GM12878 (cell line): ENCODE data around the gene EVA1A. TPM values are rescaled to one million over a fixed set of nuclear protein-coding genes. Genes with fewer than 3 reads are reported as not detected.

ENCODE experiments used
- ATAC-seq: fragments of 200-7000 bp; cut with Tn5 transposase; 3 replicates; pipeline ENCODE4 v1.9.1; 2020; ENCODE audit warnings: mild to moderate bottlenecking, moderate library complexity
- BruUV-seq: library from RNA; stranded (reverse); fragments of 400-500 nt; replicated peaks from 2 replicates; lab custom pipeline; 2021; lab: Mats Ljungman, UMichigan
- CTCF ChIA-PET: fragments of 300-600 bp; sonication (Branson Sonifier 250); formaldehyde crosslinking; extraction: SDS; loops from one replicate; lab custom pipeline; 2021; ENCODE audit warnings: inconsistent platforms; lab: Yijun Ruan, JAX
- POLR2A ChIA-PET: fragments of 350-600 bp; formaldehyde crosslinking; extraction: SDS; loops from one replicate; lab custom pipeline; 2021; ENCODE audit warnings: inconsistent platforms; lab: Charles Lee
- RAD21 ChIA-PET: fragments of 300-600 bp; sonication (Branson Sonifier 250); formaldehyde crosslinking; loops from one replicate; lab custom pipeline; 2023; ENCODE audit warnings: antibody characterized with exemption; ENCODE audit not compliant: unreplicated experiment; lab: Charles Lee
- SMC1A ChIA-PET: fragments of 300-600 bp; sonication (Branson Sonifier 250); formaldehyde crosslinking; loops from one replicate; lab custom pipeline; 2023; ENCODE audit not compliant: unreplicated experiment, uncharacterized antibody; lab: Charles Lee
- DNase-seq: peaks from one replicate; pipeline ENCODE4 v3.0.0-alpha.2; 2011; ENCODE audit warnings: low read depth, low spot score
- FAIRE-seq: peaks from 3 replicates; lab custom pipeline; 2011; peaks lifted over from hg19 to GRCh38; lab: Jason Lieb, UNC
- H2AFZ ChIP-seq: 2 replicates; pipeline ENCODE4 v1.6.0; 2011; ENCODE audit warnings: low read depth, low read length, control low read depth; ENCODE audit not compliant: control insufficient read depth
- H3K27ac ChIP-seq: 2 replicates; pipeline ENCODE4 v1.5.1; 2011; ENCODE audit warnings: control low read depth; ENCODE audit not compliant: control insufficient read depth, insufficient read depth
- H3K27me3 ChIP-seq, 2 experiments: replicated peaks in 1 of 2; 2 replicates each; pipeline versions ENCODE4 v1.6.0 to v1.6.1; 2011; ENCODE audit warnings: low read length in 1 of 2; ENCODE audit not compliant: control insufficient read depth in 2 of 2, insufficient read depth in 2 of 2
- H3K36me3 ChIP-seq, 2 experiments: 2 replicates each; pipeline ENCODE4 v1.5.1; 2011; ENCODE audit warnings: low read length in 1 of 2; ENCODE audit not compliant: control insufficient read depth in 2 of 2, insufficient read depth in 2 of 2
- H3K4me1 ChIP-seq: 2 replicates; pipeline ENCODE4 v1.6.1; 2011; ENCODE audit warnings: mild to moderate bottlenecking, low read length, moderate library complexity, mixed read lengths; ENCODE audit not compliant: control insufficient read depth, insufficient read depth
- H3K4me2 ChIP-seq: 2 replicates; pipeline ENCODE4 v1.6.0; 2011; ENCODE audit warnings: control low read depth; ENCODE audit not compliant: control insufficient read depth, insufficient read depth
- H3K4me3 ChIP-seq: fragments of 200-600 bp; sonication (generic); 2 replicates; pipeline ENCODE4 v1.5.1; 2016
- H3K79me2 ChIP-seq: 2 replicates; pipeline ENCODE4 v1.6.0; 2011; ENCODE audit warnings: low read length; ENCODE audit not compliant: control insufficient read depth, insufficient read depth
- H3K9ac ChIP-seq: 2 replicates; pipeline ENCODE4 v1.8.0; 2011; ENCODE audit warnings: low read length, control low read depth, mixed read lengths; ENCODE audit not compliant: control insufficient read depth, insufficient read depth
- H3K9me3 ChIP-seq: replicated peaks from 3 replicates; pipeline ENCODE4 v1.5.1; 2011; ENCODE audit warnings: mild to moderate bottlenecking, low read length; ENCODE audit not compliant: control insufficient read depth, insufficient read depth
- H4K20me1 ChIP-seq: 2 replicates; pipeline ENCODE4 v1.6.0; 2011; ENCODE audit not compliant: control insufficient read depth, insufficient read depth
- ATF3 ChIP-seq: IDR thresholded peaks from 2 replicates; pipeline ENCODE4 v1.6.1; 2011; ENCODE audit warnings: low read depth, mild to moderate bottlenecking, low read length, moderate library complexity, borderline replicate concordance; ENCODE audit errors: extremely low read depth
- BACH1 ChIP-seq: fragments of 450-650 bp; IDR thresholded peaks from 2 replicates; pipeline ENCODE4 v1.6.1; 2017; ENCODE audit warnings: mild to moderate bottlenecking, borderline replicate concordance
- EED ChIP-seq: sonication (generic); IDR thresholded peaks from 2 replicates; pipeline ENCODE4 v1.6.1; 2016; ENCODE audit warnings: antibody characterized with exemption, low read depth
- HDAC6 ChIP-seq: fragments of 200-600 bp; sonication (generic); IDR thresholded peaks from one replicate; pipeline ENCODE4 v1.8.0; 2017; ENCODE audit warnings: antibody characterized with exemption; ENCODE audit not compliant: unreplicated experiment
- IRF5 ChIP-seq: fragments of 450-650 bp; IDR thresholded peaks from 2 replicates; pipeline ENCODE4 v1.6.1; 2017; ENCODE audit warnings: borderline replicate concordance
- KDM1A ChIP-seq: fragments of 200-600 bp; sonication (generic); IDR thresholded peaks from 2 replicates; pipeline ENCODE4 v1.6.1; 2016; ENCODE audit warnings: borderline replicate concordance
- MEF2B ChIP-seq: fragments of 450-650 bp; IDR thresholded peaks from 2 replicates; pipeline ENCODE4 v1.6.1; 2018; ENCODE audit warnings: mild to moderate bottlenecking, moderate library complexity; ENCODE audit not compliant: partially characterized antibody, poor library complexity, severe bottlenecking
- NFYB ChIP-seq: IDR thresholded peaks from 2 replicates; pipeline ENCODE4 v1.6.1; 2011; ENCODE audit warnings: low read depth, mild to moderate bottlenecking, low read length, improper control_type of control experiment, moderate library complexity; ENCODE audit not compliant: insufficient read depth
- NR2C1 ChIP-seq: fragments of 450-650 bp; IDR thresholded peaks from 2 replicates; pipeline ENCODE4 v1.6.1; 2017; ENCODE audit warnings: antibody characterized with exemption, mild to moderate bottlenecking, moderate library complexity
- RBBP5 ChIP-seq: fragments of 200-600 bp; sonication (generic); conservative IDR thresholded peaks from 2 replicates; pipeline ENCODE4 v1.6.1; 2016
- RCOR1 ChIP-seq: conservative IDR thresholded peaks from 2 replicates; pipeline ENCODE4 v1.6.1; 2012; ENCODE audit warnings: low read depth, low read length, improper control_type of control experiment
- STAT1 ChIP-seq: fragments of 450-650 bp; conservative IDR thresholded peaks from 2 replicates; pipeline ENCODE4 v1.6.1; 2014; ENCODE audit warnings: antibody characterized with exemption, mild to moderate bottlenecking
- STAT3 ChIP-seq: IDR thresholded peaks from 2 replicates; pipeline ENCODE4 v1.6.1; 2011; ENCODE audit warnings: low read depth, low read length, improper control_type of control experiment
- TARDBP ChIP-seq: IDR thresholded peaks from 2 replicates; pipeline ENCODE4 v1.6.1; 2016; ENCODE audit warnings: borderline replicate concordance
- YBX1 ChIP-seq: fragments of 450-650 bp; IDR thresholded peaks from 2 replicates; pipeline ENCODE4 v1.6.1; 2016; ENCODE audit warnings: antibody characterized with exemption
- ZBTB4 ChIP-seq: fragments of 450-650 bp; formaldehyde crosslinking; IDR thresholded peaks from 2 replicates; pipeline ENCODE4 v1.4.0; 2022; ENCODE audit warnings: mild to moderate bottlenecking, moderate library complexity
- WGBS: methylation state at CpG from one replicate; pipeline ENCODE4 v1.1.6; 2016; ENCODE audit warnings: low lambda C conversion rate; ENCODE audit not compliant: insufficient replicate concordance, insufficient coverage; ENCODE audit errors: missing lambda C conversion rate; 5-methylcytosine and 5-hydroxymethylcytosine counted together
- in situ Hi-C: fragments of 300-500 bp; cut with MboI; formaldehyde crosslinking; loops from 9 replicates; pipeline ENCODE4 v1.14.3; 2018; ENCODE audit warnings: mixed read lengths
- intact Hi-C: fragments of 100-400 bp; cut with micrococcal nuclease; formaldehyde crosslinking; loops from one replicate; pipeline ENCODE4 v1.14.2; 2022; ENCODE audit not compliant: unreplicated experiment
- polyA plus RNA-seq, 11 experiments: library from polyadenylated mRNA; depleted of rRNA in 4 of 11; unstranded in 6 of 11; stranded (reverse) in 5 of 11; fragments of >200 nt; fragmentation: Nextera tagmentation in 4 of 11; fragmentation: Illumina TruSeq in 1 of 11; extraction: Ambion mirVana in 4 of 11; extraction: Trizol in 1 of 11; gene quantifications; 1 replicate in 1 of 11; 2 replicates in 10 of 11; pipeline versions ENCODE4 v1.2.1 to v1.2.3, GENCODE V29; 2011 to 2016; ENCODE audit warnings: inconsistent platforms in 2 of 11, missing spikeins in 2 of 11, low read depth in 1 of 11
- total RNA-seq, 4 experiments: library from RNA; depleted of rRNA in 3 of 4; stranded (reverse); fragments of >200 nt in 3 of 4; fragmentation: Illumina TruSeq in 1 of 4; extraction: Trizol in 1 of 4; gene quantifications; 2 replicates each; pipeline versions ENCODE4 v1.2.1 to v1.2.3, GENCODE V29; 2013 to 2021

Gene EVA1A
- total and polyA plus RNA-seq, 10 of the 15 experiments (the other 5 are each of a cell fraction or from before 2014, with no cell fraction given), result 0.13 to 1.0 (median 0.34) TPM; not detected in 5

- no peak for DNase-seq
- Histone ChIP-seq H3K9me3 (no peaks in the 10 kb centered on the region; the same call in 1 of the 3 replicates), H3K4me1 (peaks cover 3% of the 10 kb centered on the region), H3K4me2 (no peak overlapping the region), H3K27me3 (no peaks in the 10 kb centered on the region), H2AFZ (no peak overlapping the region), H3K27ac (no peak overlapping the region), H3K9ac (no peak overlapping the region), H3K36me3 (no peaks in the 10 kb centered on the region), H3K4me3 (no peak overlapping the region), H4K20me1 (no peaks in the 10 kb centered on the region), H3K79me2 (no peaks in the 10 kb centered on the region)
- in situ Hi-C loops, result no loop called here
- ChIA-PET RAD21 (interaction anchor here (1.2 kb wide), 1 partner anchor 25 kb away, joined by 3 read pairs; no protein-coding TSS in a partner anchor), SMC1A (interaction anchor here (0.5 to 3.7 kb wide), 14 partner anchors 9 to 389 kb away, joined by 3 to 20 read pairs (median 4); no protein-coding TSS in a partner anchor), CTCF (interaction anchor here (0.9 to 9.7 kb wide), 5 partner anchors 11 to 388 kb away, joined by 3 to 84 read pairs (median 3); no protein-coding TSS in a partner anchor), POLR2A (interaction anchor here (0.7 to 1.1 kb wide), 2 partner anchors 20 to 22 kb away, joined by 3 to 4 read pairs; no protein-coding TSS in a partner anchor)
- no TSS peak for BruUV-seq
- no peak for FAIRE-seq
- 68% methylated on average over 5 of the region's 5 CpGs for WGBS
- intact Hi-C loops, result no loop called here
- ATAC-seq, result no peak
- TF ChIP-seq TARDBP (no peak), NR2C1 (no peak), RCOR1 (no peak), YBX1 (no peak), IRF5 (no peak), HDAC6 (no peak), BACH1 (no peak), RBBP5 (no peak), KDM1A (no peak), NFYB (no peak), MEF2B (no peak), ATF3 (no peak), ZBTB4 (CRISPR knock-in tag) (no peak), STAT3 (no peak), STAT1 (no peak), EED (no peak)
Observed at GRCh38 chr2:75453384-75454240, 107.1 kb downstream of the EVA1A start.
